Gastrocnemius medialis (tissue), 4 donors: Measurements from ENCODE around the gene TASOR.

ENCODE experiments used
- CTCF ChIP-seq, 5 experiments: fragments of 450-650 bp in 3 of 5; fragments of 200-600 bp in 2 of 5; sonication (generic) in 2 of 5; IDR thresholded peaks in 4 of 5; conservative IDR thresholded peaks in 1 of 5; 1 replicate in 4 of 5; 2 replicates in 1 of 5; pipeline ENCODE4 v1.5.1; 2016 to 2019; ENCODE audit warnings: antibody characterized with exemption in 5 of 5, mild to moderate bottlenecking in 3 of 5, moderate library complexity in 3 of 5
- POLR2A ChIP-seq, 2 donors: fragments of 450-650 bp; IDR thresholded peaks; one replicate each; pipeline ENCODE4 v1.6.1; 2017; ENCODE audit warnings: antibody characterized with exemption in 2 of 2, mild to moderate bottlenecking in 2 of 2, moderate library complexity in 2 of 2

GRCh38 chr3:56693750-56694149 lies 10.7 kb upstream of the TASOR start:
- TF ChIP-seq CTCF (IDR thresholded peaks at IDR 0.05 in 4 of 5, conservative IDR thresholded peaks at IDR 0.05 in 1 of 5) (no peak), POLR2A (IDR thresholded peaks at IDR 0.05) (no peak)
